Embryonic facial prominence (tissue), 1 donor: ENCODE data around the gene DUOX2.
"Not testable (repeated sequence)": the region's sequence is repeated elsewhere in the genome, so short reads cannot be mapped to it uniquely, and the experiment has no call there.

Experiments used
- DNase-seq: peaks from one replicate; pipeline ENCODE4 v3.0.0-alpha.2; 2016; ENCODE audit errors: extremely low spot score

The DUOX2 gene

GRCh38 chr15:45073602-45074001 is 40.4 kb downstream of the DUOX2 start:
- DNase-seq = not testable (repeated sequence)

GRCh38 chr15:45069942-45070360 is 44.0 kb downstream of the DUOX2 start:
- not testable (repeated sequence) for DNase-seq

- no peak for DNase-seq
These were observed 49.6 kb downstream of the DUOX2 start for GRCh38 chr15:45064386-45064785.

- not testable (repeated sequence) for DNase-seq
These were observed 51.7 kb downstream of the DUOX2 start for GRCh38 chr15:45062301-45062700.

- not testable (repeated sequence) for DNase-seq
These were observed 55.0 kb downstream of the DUOX2 start for GRCh38 chr15:45058690-45059675.

GRCh38 chr15:45052676-45053075 is 61.3 kb downstream of the DUOX2 start:
- DNase-seq = not testable (repeated sequence)

- DNase-seq = no peak
These were observed 63.4 kb downstream of the DUOX2 start for GRCh38 chr15:45050587-45050986.

GRCh38 chr15:45048794-45049631 is 65.0 kb downstream of the DUOX2 start:
- no peak for DNase-seq

- not testable (repeated sequence) for DNase-seq
These were observed 65.6 kb downstream of the DUOX2 start for GRCh38 chr15:45048449-45048793.

- not testable (repeated sequence) for DNase-seq
These were observed 69.7 kb downstream of the DUOX2 start for GRCh38 chr15:45044270-45044669.

GRCh38 chr15:45042859-45043258 is 71.1 kb downstream of the DUOX2 start:
- DNase-seq = not testable (repeated sequence)
